Hepatic stellate cell (primary cell): Measurements from ENCODE around the gene POLR3B.

ENCODE experiments used
- DNase-seq: peaks from one replicate; pipeline ENCODE4 v3.0.0; 2011; ENCODE audit warnings: low spot score

POLR3B gene

DNA sequence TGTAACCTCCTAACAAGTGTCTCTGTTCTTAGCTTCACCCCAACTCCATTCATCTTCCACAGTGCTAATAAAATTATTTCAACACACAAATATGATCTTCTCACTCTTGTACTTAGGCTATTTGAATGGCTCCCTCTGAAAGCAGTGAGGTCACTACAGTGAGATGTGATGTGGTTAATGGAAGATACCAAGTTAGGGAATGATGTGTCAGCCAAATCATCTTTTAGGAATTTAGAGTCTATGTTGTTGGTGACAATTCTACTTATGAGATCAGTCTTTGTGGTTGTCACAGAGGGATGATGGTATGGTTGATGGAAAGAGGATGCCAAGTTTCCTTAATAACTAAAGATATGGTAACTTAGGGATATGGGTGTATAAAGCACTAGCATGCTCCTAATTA is 57.6 kb downstream of the POLR3B start:
- peak; percentile 11 for DNase-seq

DNA sequence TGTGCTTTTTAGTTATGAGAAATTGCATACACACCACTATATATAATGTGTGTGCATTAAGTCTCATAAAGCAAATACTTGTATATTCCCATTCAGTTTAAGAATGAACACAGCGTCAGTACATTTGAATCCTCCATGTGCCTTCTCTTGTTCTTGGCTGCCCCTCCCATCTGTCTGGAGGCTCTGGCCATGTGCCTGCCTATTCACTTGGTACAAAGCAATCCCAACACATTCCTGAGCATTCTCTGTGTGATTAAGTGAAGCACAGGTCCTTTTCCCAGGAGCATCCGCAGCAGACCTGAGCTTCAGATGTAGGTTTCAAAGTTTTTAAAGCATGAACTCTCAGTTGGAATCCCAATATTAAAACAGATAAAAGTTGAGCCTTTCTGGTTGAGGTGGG is 58.7 kb downstream of the POLR3B start:
- DNase-seq: no peak

DNA sequence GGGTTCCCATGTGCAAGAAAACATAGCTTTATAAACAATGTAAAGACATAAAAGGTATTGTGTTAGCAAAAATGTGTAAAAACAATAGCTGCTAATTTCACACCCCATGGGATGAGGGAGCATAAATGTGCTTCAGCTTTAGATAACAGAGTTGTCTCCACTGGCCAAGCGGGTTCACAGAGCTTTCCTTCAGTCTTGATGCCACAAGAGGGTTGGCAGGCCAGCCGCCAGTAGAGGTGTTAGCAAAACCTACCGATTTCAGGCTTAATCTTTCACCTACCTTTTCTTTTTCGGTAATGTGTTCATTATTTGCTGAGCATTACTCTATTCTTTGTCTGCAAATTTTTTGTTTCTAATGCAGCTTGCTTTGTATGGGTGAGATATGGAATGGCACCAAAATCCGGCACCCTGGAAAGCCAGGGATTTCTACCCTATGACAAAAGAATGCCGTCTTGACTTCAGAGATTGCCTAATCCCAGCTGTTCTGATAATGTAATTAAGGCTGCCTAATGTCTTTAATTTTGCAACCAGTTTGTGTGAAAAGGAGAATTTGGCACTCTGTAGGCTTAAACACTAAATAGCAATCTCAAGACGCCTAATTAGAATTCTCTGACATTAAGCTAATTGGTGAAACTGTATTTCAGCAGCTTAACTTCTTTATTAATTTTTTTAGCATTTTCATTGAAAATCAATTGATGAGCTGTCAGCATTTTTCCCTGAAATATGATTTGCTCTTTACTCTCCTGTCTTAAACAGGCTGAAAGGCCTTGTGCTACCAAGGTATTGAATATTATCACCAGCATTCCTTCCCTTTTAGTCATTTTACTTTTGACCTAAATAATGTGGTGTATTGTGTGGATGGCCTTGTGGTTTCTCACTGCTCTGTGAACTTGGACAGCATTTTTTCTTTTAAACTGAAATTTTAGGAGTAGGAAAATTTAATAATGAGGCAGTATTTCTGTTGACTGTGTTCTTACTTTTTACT is 60.7 kb downstream of the POLR3B start:
- DNase-seq: peak; percentile 16

DNA sequence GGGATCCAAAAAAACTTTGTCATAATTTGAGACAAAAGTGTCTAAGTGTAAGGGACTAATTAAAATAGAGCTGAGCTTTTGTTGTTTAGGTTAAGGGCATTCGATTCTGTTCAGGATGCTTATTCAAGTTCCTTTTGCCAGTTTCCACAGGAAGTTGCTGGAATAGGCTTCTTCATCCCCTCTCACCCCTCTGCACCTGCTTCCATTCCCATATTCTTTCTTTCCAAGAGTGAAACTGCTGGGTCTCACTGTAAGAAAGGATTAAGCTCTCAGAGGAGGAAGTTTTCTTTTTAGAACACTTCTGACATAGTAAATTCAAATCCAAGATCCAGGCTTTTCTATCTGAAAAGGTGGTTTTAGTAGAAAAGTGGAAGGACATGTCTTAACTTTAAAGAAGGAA is 61.4 kb downstream of the POLR3B start:
- no peak for DNase-seq

DNA sequence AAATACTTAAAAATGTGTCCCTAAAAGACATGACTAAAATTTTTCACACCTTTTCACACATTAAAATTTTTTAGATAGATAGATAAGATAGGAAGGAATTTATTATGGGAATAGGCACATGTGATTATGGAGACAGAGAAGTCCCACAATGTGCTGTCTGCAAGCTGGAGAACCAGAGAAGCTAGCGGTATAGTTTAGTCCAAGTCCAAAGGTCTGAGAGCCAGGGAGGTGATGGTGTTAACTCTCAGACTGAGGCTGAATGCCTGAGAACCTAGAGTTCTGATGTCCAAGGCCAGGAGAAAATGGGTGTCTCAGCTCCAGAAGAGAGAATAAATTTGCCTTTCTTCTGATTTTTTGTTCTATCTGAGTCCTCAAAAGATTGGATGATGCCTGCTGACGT is 65.7 kb downstream of the POLR3B start:
- no peak for DNase-seq

DNA sequence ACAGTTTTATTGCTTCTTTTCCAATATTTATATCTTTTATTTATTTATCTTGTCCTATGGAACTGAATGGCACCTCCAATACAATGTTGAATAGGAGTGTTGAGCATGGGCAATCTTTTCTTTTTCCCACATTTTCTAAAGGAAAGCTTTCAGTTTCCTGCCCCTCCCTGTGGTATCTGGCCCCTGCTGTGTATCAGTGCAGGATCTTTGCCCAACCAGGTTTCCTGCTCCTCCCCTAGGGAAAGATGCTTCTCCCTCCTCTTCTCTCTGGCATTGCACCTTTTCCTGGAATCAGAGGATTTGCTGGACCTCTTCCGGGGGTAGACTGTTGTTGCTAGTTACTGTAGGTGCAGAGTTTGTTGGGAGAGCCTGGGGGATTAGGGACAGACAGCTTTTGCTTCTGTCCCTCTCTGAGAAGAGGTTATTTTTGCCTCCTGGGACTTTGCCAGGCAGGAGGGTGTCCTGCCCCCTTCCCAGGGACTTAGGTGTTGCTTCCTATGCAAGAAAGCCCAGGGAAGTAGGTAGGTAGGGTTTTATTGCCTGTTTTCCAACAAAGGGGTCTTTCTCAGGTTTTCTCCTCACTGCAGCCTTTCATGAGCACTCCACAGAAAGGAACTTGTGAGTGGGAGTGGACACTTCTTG is 67.6 kb downstream of the POLR3B start:
- no peak for DNase-seq

DNA sequence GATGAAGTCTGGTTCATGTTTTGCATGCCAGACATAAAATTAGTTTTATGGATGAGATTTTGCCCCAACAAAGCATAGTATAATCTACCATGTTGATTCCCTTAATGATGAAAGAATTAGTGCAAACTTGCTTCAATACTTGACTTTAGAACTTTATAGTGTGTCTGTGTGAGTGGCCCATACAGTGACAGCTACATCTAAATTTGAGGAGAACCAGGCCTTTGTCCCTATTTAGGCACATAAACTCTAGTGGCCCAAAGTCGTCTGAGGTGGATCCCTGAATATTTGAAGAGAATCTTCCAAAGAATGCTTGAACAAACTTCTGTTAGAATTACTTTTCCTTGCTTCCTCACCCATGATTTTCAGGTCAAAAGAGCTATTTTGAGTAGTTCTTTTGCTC is 70.4 kb downstream of the POLR3B start:
- no peak for DNase-seq

DNA sequence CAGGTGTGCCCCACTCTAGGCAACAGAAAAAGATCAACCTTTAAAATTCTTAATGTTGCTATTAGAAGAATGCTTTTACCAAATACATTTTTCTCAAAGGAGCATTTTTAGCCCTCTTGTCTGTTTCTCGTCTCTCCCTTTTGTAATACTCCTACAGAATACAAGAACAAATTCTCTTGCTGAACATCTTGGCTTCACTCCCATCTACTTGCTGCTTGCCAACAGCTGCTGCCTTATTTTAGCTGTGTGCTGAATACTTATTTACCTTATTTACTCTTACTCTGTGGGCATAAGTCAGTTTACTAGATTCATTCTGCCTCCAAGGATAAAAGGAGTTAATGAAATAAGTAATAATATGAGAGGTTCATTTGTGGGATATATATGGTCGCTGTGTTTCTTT is 70.8 kb downstream of the POLR3B start:
- no peak for DNase-seq

DNA sequence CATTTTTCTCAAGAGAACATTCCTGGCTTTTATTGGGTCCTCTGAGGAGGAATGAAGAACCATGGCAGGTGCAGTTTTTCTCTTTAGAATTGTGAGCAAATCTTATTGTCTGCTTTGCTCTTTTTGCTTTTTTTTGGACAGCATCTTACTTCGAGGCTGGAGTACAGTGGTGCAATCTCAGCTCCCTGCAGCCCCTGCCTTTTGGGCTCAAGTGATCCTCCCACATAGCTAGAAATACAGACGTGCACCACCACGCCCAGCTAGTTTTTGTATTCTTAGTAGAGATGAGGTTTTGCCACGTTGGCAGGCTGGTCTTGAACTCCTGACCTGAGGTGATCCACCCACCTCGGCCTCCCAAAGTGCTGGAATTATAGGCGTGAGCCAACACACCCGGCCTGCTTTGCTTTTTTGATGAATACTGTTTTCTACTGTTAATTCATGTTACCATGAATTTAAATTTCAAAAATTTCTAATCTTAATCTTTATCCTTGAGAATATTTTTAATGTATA is 71.5 kb downstream of the POLR3B start:
- no peak for DNase-seq

DNA sequence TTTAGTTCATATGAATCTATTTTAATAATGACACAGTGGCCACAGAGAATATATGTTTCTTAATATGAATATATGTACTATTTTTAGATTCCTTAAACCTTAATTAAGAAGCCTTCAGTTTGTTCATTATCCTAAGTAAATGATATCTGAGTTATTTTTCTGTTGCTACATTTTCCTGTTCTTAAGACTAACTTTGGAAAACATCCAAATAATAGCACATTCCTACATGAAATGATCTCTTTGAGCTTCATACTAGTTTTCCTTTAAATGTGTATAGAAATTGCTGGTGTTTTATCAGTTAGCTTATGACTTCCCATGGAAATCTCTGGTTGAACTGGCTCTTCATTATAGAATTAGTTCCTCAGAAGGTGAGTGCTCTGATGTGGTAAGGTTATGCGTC is 72.1 kb downstream of the POLR3B start:
- DNase-seq: no peak

DNA sequence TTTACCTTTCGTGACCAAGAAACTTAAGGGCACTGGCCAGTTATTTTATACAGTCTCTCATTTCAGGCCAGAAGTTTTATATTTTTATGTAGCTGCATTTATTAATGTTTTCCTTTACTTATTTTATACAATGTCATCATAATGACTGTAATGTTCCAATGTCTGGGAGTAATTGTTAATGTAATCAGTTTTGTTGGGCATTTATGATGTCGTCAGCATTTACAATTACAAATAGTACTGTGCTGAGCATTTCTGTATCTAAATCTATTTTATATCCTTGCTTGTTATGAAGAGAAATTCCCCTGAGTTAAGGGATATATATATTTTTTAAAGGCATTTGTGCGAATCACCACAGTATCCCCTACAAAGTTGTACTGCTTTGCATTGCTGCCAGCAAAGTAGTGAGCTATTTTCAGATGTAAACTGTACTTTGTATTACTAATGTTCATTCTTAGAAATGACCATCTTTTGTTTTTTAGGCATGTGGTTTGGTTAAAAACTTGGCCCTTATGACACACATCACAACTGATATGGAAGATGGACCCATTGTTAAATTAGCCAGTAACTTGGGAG is 74.4 kb downstream of the POLR3B start:
- no peak for DNase-seq

DNA sequence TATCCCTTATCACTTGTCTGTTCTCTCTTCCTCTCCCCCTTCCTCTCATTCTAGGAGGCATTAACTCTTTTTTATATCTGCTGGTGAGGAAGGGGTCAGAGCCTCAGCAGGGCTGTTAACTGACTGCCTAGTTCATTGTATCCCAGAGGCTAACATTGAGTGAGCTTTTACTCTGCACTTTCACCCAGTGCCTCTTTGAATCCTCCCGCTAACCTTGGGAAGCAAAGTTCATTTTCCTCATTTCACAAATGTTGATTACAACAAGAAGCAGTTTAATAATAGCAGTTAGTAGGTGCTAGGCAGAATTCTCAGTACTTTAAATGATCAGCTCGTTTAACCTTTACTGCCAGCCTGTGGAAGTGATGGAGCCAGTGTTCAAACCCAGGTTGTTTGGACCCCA is 75.5 kb downstream of the POLR3B start:
- no peak for DNase-seq

DNA sequence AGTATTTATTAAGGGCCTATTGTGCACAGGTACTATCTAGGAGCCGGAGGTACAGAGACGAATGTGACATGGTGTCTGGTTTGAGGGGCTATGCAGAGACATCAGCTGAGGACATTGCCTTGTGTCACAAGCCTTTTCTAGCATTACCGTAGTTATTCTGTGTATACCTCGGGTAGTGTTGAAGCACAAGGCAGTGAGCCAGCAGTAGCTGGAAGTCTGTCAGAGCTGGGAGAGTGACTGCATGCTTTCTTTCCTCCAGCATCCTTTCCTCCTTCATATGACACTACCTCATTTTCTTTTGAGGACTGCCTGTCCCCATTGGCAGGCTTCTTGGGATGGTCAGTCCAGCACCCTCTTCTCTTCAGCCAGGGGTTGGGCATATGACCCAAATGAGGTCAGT is 77.0 kb downstream of the POLR3B start:
- no peak for DNase-seq

DNA sequence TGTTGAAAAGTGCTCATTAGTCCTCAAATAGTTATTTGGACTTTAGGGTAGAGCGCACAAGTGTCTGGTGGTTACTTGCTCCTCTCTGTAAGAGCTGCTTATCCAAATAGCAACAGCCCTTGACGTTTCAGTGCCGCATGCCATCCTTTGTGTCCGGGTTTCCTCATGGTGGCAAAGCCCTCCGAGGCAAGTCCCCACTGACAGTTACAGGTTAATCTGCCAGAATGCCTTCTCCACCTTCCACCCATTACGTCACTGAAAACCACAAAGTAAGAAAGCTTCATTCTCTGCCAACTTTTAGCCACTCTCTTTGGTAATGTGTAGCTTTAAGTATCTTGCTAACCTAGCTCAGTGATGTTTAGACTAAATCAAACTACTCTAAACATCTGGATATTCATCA is 78.6 kb downstream of the POLR3B start:
- DNase-seq: no peak

DNA sequence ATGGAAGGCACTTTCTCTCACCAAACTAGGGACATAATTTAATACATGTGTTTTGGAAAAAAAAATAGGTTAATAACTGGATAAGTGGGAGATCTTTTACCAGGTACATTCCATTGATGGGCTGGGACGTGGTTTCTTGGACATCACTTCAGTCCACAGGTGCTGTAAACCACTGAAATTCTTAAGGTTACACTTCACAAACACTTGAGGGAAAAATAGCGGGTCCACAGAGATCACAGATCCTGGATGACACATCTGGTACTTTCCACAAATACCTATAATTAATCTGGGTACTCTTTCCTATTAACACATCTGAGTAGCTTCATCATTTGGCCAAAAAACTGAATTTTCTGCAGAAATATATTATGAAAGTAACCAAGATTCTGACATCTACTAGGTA is 85.0 kb downstream of the POLR3B start:
- DNase-seq: no peak

DNA sequence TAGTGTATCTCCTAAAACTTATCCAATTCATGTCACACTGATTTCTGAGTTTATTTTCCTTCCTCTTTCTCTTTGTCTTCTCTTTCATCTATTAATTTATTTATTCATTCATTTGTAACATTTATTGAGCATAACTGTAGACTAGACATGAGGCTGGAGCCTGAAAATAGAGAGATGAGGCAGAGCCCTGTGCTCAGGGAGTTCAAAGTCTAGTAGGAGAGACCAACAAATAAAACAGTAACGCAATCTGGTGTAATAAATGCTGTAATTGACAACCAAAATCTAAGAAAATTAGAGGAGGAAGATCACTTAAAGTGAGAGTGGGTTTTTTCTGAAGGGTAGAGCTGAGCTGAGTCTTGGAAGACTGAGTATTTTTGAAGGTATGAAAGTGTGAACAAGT is 87.5 kb downstream of the POLR3B start:
- no peak for DNase-seq

DNA sequence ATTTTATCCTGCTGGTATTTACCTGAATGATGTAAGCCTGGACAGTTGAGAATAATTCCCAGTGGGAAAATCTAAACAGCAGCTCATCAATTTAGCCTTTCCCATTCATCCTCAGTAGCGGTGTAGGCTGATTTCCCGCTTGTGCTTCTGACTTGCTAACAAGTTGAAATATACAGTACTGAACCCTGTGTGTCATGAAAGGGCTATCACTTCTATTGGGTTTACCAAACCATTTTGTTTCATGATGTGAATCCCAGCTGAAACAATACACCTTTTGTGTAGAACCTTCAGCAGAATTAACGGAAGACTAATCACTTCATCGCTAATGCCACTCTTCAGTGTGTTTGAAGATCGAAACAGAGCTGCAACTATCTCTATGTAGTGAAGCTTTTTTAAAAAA is 88.4 kb downstream of the POLR3B start:
- DNase-seq: no peak

DNA sequence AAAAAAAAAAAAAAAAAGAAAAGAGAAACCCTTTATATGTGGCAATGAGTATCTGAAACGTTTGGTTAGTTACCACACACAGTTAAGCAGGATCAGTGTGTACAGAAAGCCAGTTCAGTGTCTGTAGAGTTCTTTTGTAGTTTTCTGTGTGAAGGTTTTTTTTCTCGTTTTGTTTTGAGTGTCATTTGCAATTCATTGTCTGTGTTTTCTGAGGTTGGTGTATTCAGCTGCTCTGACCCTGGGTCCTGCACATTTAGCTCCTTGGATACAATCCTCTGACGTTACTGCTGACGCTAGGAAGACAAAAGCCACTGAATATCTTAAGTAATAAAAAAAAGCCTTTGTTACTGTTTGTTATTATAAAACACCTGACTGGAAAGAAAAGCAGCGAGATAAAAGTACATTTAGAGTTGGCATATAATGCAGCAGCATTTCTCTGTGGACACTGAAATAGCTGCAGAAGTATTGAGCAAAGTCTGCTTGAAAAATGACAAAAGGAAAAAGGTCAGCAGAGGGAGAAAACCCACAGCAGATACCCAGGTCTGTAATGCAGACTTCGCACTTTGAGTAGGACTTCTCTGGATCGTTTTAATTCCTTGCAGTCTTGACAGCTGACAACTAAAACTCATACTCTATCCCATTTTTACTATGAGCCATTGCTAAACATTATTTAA is 89.0 kb downstream of the POLR3B start:
- no peak for DNase-seq

DNA sequence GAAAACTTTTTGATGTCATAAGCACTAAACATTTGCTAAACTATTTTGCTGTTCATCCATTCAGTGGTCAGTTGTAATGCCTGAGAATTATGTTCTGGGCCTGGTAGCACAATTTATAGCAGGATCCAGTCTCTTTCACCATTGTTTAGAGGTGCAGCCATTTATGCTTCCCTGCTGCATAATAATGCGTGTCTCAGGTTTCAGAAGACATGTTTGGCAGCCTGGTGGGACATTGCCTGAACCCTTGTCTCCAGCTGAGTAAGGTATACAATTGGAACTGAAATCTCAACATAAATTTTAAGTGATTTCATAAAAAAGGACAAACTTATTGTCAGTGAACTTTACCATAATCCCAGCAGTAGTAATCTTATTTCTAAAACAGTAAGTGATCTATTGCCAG is 94.8 kb downstream of the POLR3B start:
- no peak for DNase-seq

DNA sequence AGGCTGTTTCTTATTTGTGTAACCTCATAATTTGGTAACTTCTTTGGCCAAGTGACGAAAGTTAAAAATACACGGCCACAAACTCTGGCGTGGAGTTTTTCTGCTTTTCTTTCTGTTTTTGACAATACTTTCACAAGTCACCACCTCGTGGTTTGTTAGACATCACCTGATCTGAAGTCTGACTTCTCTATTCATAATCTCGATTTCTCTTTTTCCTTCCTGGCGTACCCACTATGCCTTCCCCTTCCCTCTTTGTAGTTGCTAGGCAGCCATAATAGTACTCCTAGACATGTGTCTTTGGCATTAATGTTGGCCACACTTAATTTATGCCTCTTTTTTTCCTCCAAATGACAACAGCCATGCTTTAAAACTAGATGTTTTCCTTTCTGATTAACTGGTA is 97.6 kb downstream of the POLR3B start:
- DNase-seq: no peak

DNA sequence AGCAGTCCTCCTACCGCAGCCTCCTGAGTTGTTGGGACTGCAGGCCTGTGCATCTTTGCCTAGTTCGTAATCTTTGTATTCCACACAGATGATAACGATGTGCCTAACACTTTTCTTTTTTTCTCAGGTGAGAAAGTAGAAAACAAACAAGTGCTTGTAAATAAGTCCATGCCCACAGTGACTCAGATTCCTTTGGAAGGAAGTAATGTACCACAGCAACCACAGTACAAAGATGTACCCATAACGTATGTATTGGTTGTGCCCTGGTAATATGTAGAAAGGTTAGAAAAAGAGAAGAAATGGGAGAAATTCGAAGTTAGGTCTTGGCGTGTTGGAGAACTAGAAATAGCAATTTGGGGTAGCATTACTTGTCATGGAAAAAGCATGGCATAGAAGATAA is 101.6 kb downstream of the POLR3B start:
- no peak for DNase-seq

DNA sequence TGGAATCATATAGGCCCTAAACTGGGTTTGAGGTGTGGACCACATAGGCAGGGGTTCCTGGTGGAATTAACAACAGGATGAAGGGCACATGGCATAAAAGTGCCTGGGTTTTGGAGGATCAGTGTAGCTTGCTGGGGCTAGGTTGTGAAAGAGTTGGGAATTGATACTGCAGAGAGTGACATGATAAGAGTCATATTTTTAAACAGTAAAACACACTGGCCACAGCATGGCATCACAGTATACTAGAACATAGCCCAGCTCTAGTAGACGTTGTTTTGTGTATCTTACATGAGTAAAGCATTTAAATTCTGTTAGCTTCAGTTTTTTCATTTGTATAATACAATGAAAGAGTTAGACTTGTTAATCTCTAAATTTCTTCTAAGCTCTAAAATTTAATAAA is 102.0 kb downstream of the POLR3B start:
- no peak for DNase-seq

DNA sequence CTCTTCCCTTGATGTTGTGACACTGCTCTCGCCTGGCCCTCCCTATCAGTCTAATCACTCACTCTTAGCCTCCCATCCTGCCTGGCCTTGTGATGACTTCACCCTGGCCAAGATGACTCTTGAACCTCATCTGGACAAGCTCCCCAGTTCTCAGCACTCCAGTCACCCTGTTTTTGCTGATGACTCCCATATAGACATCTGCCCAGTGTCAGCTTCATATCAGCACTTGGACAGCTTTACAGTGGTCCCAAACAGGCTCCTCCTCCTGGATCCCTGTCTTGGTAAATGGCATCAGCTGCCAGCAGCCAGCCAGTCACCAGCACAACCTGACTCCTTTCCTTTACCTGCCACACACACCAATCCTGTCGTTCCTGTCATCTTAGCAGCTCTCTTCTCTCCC is 104.2 kb downstream of the POLR3B start:
- no peak for DNase-seq
